Posterior vena cava (tissue), 2 donors: ENCODE data around the gene MS4A15. TPM values are rescaled to one million over a fixed set of nuclear protein-coding genes. Genes with fewer than 3 reads are reported as not detected.

Experiments used
- DNase-seq: peaks from one replicate; pipeline ENCODE4 v3.0.0-alpha.2; 2020; ENCODE audit warnings: low spot score
- intact Hi-C, 2 donors: fragments of 100-400 bp; cut with DNase I; formaldehyde crosslinking; loops; one replicate each; pipeline versions ENCODE4 v1.14.1 to v1.14.2; 2022 to 2023
- total RNA-seq, 2 donors: library from RNA; stranded (reverse); fragmentation: NEBNext Ultra II Directional; extraction: Animal tissue kit (Norgen Biotek cat#: 25700); gene quantifications; one replicate each; pipeline ENCODE4 v1.2.1, GENCODE V29; 2021
- donor health status: DM: yes; HTN: yes; CAD: no.
- donor health status: DM: yes; HTN: yes; CAD: no.

MS4A15 gene
- total RNA-seq, 2 donors from 2014 or later: not detected

GRCh38 chr11:60825118-60825517 is 68.5 kb downstream of the MS4A15 start:
- intact Hi-C loops: loop anchor here in 1 of 2 donors (10.0 kb wide), 1 partner anchor 300 kb away; no protein-coding TSS in a partner anchor
- DNase-seq: no peak

GRCh38 chr11:60825790-60826189 is 69.1 kb downstream of the MS4A15 start:
- no peak for DNase-seq
- intact Hi-C loops: loop anchor here in 1 of 2 donors (10.0 kb wide), 1 partner anchor 299 kb away; no protein-coding TSS in a partner anchor

Other genes with a start within 250 kb of the MS4A15 start
- gene MS4A13, start 241.5 kb upstream of the MS4A15 start, total RNA-seq: not detected
- not detected for gene MS4A8, start 57.3 kb upstream of the MS4A15 start, total RNA-seq
- not detected for gene MS4A18, start 32.1 kb upstream of the MS4A15 start, total RNA-seq
- gene MS4A10, start 28.5 kb downstream of the MS4A15 start, total RNA-seq: not detected
- gene CCDC86, start 85.2 kb downstream of the MS4A15 start, total RNA-seq: 10 to 100 TPM; 14.9 to 21.9 TPM
- under 1 TPM in 1 of 2 donors, not detected in 1; 0.14 TPM for gene PTGDR2, start 99.1 kb downstream of the MS4A15 start, total RNA-seq
- gene ZP1, start 110.7 kb downstream of the MS4A15 start, total RNA-seq: not detected
- 10 to 100 TPM; 47.6 to 50.9 TPM for gene PRPF19, start 149.7 kb downstream of the MS4A15 start, total RNA-seq
- 100 to 1,000 TPM; 118 to 125 TPM for gene TMEM109, start 157.3 kb downstream of the MS4A15 start, total RNA-seq
- gene TMEM132A, start 167.6 kb downstream of the MS4A15 start, total RNA-seq: 1 to 10 TPM; 5.4 to 7.7 TPM
- 10 to 100 TPM; 27.4 to 29.3 TPM for gene SLC15A3, start 195.3 kb downstream of the MS4A15 start, total RNA-seq
- under 1 TPM; 0.43 to 0.93 TPM for gene CD6, start 214.8 kb downstream of the MS4A15 start, total RNA-seq